HG03354 (cell line): ENCODE data around the gene SATB1.
"Not testable (repeated sequence)": the region's sequence is repeated elsewhere in the genome, so short reads cannot be mapped to it uniquely, and the experiment has no call there.

Source experiments
- ATAC-seq: cut with Tn5 transposase; IDR thresholded peaks from one replicate; pipeline ENCODE4 v1.9.1; 2021; ENCODE audit warnings: mild to moderate bottlenecking; ENCODE audit not compliant: unreplicated experiment, poor library complexity, severe bottlenecking

The SATB1 gene

GRCh38 chr3:18366258-18366657 lies 58.9 kb downstream of the SATB1 start:
- no peak for ATAC-seq

DNA sequence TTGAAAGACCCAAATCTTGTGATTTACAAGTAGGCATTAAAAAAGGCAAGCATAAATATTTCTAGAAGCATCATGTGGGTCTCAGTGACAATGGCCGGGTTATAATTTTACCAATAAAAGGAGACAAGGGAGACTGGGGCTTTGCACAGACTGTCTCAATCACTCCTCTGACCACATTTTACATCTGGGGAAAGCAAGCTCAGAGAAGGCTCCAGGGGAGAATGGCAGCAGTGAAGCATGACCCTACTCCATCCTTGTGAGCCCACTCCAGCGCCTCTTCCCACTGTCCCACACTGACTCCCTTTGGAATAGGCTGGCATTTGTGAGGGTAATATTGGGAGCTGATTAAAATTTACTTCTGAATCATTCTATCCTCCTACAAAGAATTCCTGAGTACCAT lies 61.8 kb downstream of the SATB1 start:
- no peak for ATAC-seq

DNA sequence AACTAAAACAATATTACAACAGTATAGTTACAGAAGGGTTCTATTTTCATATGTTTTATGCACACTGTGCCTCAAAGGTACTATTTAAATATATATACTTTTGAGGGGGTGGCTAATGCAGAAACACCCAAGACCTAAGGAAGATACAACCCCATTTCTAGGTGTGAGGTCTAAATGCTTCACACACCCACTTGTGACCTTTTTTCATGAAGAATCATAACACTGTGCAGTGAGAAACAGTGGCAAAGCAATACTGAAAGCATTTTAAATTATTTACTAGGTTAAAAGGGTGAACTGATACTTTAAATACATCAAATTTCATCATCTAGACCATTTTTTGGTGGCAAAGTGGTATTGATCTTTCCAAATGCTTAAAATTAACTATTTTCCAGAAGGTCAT lies 67.4 kb downstream of the SATB1 start:
- no peak for ATAC-seq

- no peak for ATAC-seq
Observed at GRCh38 chr3:18355832-18356231, 69.3 kb downstream of the SATB1 start.

DNA sequence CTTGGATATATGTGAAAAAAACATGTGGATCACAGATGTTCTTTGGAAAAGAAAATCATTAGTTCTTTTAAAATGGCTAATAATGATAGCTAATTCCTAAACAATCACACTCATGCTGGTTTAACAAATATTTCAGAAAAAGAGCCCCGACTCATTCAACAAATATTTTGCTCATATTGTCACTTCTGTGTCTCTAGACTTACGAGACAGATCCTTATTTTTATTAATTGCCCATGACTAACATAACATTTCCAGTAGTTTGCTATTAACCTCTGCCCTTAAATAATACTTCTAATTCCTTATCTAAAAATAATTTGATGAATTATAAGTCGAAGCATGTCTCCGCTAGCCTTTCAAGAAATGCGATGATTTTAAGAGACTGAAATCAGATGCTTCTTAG lies 70.4 kb downstream of the SATB1 start:
- no peak for ATAC-seq

DNA sequence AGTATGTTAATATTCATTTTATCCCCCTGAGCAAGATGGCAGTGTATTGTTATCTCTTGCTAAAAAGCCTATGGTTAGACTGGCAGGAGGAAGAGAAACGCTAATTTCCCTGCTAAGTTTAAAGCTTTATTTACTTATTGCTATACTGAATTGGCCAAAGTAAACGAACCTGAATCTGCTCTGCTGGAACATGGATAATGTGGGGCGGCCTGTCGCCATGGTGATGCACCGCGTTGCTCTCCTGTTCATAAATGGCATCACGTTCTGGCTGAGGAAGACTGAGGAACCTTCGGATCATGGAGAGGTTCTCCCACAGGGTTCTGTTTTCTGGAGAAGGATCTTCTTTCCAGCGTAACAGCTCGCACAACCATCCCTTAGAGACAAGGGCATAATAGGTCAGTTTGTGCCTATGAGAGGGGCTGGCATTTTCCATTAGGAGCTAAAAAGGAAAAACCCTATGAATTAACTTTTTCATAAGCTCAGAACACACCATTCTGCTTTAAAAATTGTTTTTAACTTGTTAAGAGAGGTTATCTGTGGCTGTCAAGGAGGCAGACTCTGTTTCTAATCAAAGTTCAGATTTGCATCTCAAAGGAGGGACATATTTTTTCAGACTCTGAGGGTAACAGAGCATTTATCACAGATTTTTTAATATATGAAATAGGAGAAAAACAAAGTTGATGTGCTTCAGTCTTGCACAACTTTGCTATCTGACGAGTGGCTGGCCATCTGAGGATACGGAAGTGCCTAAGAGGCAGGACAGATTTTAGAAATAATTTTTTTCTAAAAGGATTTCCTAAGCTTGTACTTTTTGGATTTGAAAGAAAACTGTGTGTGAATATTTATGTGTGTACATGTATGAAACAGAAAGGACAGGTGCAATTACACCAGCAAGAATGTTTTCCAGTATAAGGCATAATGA lies 73.1 kb downstream of the SATB1 start:
- no peak for ATAC-seq

- no peak for ATAC-seq
Observed at GRCh38 chr3:18351069-18351628, 74.0 kb downstream of the SATB1 start.

- no peak for ATAC-seq
Observed at GRCh38 chr3:18349197-18349798, 75.8 kb downstream of the SATB1 start.

DNA sequence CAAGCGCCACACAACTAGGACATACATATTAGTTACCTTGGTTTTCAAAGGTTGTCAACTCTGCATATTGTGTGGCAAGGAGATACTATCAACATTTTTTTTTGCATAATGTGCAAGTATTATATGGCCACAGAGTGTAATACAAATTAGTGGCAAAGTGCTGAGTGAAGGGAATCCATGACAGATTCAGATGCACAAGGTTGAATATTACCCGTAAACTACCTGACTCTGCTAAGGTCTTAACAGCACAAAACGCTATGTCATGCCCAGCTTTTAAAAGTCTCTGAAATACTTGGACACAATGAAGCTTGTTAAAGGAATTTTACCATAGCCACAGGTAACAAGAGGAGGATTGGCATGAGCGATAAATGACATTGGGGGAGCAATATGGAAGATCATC lies 79.0 kb downstream of the SATB1 start:
- no peak for ATAC-seq

DNA sequence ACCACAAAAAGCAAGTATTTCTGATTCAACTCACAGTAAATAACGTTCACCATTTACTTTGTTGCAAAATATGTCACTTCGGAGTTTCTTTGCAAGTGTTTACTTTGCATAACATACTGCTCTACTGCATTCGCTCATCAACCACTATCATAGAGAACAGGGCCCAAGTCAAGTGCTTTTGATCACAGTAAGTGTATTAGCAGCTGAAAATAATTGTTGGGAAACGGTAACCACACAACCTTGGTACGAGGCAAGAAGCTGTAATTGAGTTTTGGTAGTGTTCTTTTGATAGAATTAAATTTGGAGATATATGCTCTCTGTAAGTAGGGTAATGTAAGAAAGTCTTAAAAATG lies 80.1 kb downstream of the SATB1 start:
- ATAC-seq = no peak

DNA sequence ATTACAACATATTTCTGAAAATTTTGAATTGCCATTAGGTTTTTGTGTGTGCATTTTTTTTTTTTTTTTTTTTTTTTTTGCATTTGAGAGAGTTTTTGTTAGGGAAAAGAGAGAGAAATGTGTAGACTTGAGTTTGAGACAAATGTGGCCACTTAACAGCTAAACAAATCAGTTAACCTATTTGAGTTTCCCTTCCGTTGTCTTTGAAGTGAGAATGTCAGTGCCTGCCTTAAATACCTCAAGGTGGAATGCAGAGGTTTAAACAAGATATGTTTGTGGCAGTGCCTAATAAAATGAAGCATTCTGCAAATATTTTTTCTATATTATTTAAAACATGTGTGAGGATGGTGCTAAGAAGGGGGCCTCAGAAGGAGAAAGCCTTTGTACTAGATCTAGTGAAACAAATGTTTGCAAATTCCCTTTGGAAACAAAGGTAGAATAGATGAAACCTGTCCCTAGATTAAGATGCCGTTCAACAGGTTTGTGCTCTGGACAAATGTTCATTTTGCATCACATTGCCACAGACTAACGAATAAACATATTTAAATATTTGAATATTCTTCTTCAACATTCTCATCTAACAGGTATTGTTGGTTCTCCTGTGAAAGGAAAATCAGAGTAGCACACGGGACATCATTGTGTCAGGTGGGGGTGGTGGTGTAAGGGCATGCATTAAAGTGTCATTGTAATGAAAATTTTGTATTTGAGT lies 80.7 kb downstream of the SATB1 start:
- no peak for ATAC-seq

- no peak for ATAC-seq
Observed at GRCh38 chr3:18343809-18344208, 81.3 kb downstream of the SATB1 start.

DNA sequence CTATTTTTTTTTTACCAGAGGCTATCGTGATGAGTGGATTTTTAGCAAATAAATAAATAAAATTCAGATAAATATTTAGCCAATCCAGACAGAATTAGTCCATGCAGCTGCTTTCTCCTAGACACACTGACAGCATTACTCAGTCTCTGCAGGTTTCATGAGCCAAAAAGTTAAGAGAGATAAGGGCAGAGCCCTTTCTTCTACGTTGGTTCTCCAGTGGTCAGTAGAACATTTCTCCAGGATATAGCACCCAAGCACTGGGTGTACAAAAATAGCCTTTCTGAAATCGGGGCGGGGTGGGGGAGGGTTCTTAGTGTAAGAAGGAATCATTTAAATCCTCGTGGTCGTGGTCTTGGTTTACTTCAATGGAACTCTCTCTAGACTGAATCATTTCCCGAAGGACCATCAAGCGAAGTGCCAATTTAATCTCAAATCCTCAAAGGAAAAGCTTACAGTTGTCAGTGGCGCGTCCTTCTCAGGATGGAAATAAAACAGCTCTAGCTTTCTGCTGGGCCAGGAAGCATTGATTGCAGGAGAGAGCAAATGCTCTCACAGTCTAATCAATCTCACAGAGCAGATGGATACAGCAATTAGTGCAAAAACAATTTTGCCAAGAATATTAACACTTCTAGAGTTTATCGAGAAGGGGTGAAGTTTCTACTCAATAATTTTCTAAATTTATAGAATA lies 86.2 kb downstream of the SATB1 start:
- no peak for ATAC-seq

GRCh38 chr3:18337231-18337630 lies 87.9 kb downstream of the SATB1 start:
- ATAC-seq = no peak

- ATAC-seq = no peak
Observed at GRCh38 chr3:18334837-18335601, 90.1 kb downstream of the SATB1 start.

GRCh38 chr3:18330772-18331441 lies 94.2 kb downstream of the SATB1 start:
- ATAC-seq = not testable (repeated sequence)

- no peak for ATAC-seq
Observed at GRCh38 chr3:18308096-18308650, 117.0 kb downstream of the SATB1 start.

GRCh38 chr3:18307529-18307928 lies 117.6 kb downstream of the SATB1 start:
- no peak for ATAC-seq
